B cell (primary cell): ENCODE results near the gene ADAMTS19.

Source experiments
- CTCF ChIP-seq: fragments of 200-600 bp; IDR thresholded peaks from one replicate; pipeline ENCODE4 v1.8.0; 2022; ENCODE audit warnings: antibody characterized with exemption, mild to moderate bottlenecking
- EZH2 ChIP-seq: IDR thresholded peaks from 2 replicates; pipeline ENCODE4 v1.6.1; 2012; ENCODE audit warnings: borderline replicate concordance, low read depth, mild to moderate bottlenecking, moderate library complexity, low read length; ENCODE audit not compliant: insufficient read depth, poor library complexity, severe bottlenecking

DNA sequence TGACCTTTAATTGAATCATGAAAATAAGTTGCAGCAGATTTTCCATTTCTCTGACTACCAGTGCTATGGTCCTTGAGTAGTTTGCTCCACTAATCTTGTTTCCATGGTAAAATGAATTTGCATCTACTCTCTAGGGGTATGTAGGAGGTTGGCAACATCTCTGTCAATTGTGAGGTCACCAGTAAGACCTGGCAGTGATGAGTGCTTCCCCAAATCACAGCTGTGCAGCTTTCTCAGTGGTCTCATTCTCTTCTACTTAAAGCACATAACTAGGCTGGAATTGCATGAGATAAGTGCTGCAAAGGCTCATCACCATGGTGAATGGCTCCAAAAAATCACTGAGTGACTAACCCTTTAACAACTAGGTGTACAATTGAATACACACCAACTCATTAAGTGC is 36.3 kb downstream of the ADAMTS19 start:
- TF ChIP-seq CTCF: no peak
- TF ChIP-seq EZH2: no peak
